ENCODE data around the gene MLEC. TPM values are rescaled to one million over a fixed set of nuclear protein-coding genes. Genes with fewer than 3 reads are reported as not detected.

The MLEC gene
- total RNA-seq, 3 donors from 2014 or later (not counting 1 experiment from before 2014, with no cell fraction given) = 47.4 to 52.8 (median 49.6) TPM

DNA sequence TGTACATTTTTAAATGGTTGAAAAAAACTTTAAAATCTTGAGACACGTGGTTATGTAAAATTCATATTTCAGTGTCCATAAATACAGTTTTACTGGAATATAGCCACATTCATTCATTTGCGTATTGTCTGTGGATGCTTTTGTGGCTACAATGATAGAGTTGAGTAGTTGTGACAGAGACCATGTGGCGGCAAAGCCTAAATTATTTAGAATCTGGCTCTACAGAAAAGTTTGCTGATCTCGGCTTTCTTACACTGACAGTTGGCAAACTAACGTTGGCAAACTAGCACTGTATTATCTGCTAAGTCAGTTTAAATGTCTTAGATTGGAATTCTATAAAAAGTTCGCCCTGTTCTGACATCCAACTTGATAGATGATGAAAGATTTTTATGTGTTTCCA is 25.7 kb downstream of the MLEC start:
- H3K27me3 ChIP-seq (ENCODE audit: control insufficient read depth, insufficient read depth, low read length) = no peaks in the 10 kb centered on the region
- intact Hi-C loops (cut with micrococcal nuclease) = loop anchor here (5.0 kb wide), 1 partner anchor 355 kb away; no protein-coding TSS in a partner anchor
- no peak overlapping the region for H3K4me3 ChIP-seq (ENCODE audit: low read length)
- Mint-ChIP-seq H3K9me3 (no peaks in the 10 kb centered on the region), H3K4me1 (peaks cover 25 to 27% of the 10 kb centered on the region in 2 donors), H3K4me3 (peak overlapping the region; percentile 31), H3K27ac (no peak overlapping the region), H3K27me3 (ENCODE audit: low read depth in 2 of 2) (no peaks in the 10 kb centered on the region), H3K36me3 (no peaks in the 10 kb centered on the region)
- H3K9me3 ChIP-seq (ENCODE audit: control insufficient read depth, insufficient read depth, low read length) = no peaks in the 10 kb centered on the region
- ATAC-seq (no peak), DNase-seq (no peak)
- H3K27ac ChIP-seq (ENCODE audit: low read length) = no peak overlapping the region
- 91% methylated on average over 5 of the region's 6 CpGs for WGBS (ENCODE audit: insufficient coverage)
- H3K4me1 ChIP-seq (ENCODE audit: control insufficient read depth, insufficient read depth, low read length) = peaks cover 22% of the 10 kb centered on the region
- TF ChIP-seq, protein P1, sequence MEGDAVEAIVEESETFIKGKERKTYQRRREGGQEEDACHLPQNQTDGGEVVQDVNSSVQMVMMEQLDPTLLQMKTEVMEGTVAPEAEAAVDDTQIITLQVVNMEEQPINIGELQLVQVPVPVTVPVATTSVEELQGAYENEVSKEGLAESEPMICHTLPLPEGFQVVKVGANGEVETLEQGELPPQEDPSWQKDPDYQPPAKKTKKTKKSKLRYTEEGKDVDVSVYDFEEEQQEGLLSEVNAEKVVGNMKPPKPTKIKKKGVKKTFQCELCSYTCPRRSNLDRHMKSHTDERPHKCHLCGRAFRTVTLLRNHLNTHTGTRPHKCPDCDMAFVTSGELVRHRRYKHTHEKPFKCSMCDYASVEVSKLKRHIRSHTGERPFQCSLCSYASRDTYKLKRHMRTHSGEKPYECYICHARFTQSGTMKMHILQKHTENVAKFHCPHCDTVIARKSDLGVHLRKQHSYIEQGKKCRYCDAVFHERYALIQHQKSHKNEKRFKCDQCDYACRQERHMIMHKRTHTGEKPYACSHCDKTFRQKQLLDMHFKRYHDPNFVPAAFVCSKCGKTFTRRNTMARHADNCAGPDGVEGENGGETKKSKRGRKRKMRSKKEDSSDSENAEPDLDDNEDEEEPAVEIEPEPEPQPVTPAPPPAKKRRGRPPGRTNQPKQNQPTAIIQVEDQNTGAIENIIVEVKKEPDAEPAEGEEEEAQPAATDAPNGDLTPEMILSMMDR (IDR thresholded peaks at IDR 0.05) = no peak
- peaks cover 13% of the 10 kb centered on the region for H3K36me3 ChIP-seq (ENCODE audit: control insufficient read depth, insufficient read depth, low read length)

DNA sequence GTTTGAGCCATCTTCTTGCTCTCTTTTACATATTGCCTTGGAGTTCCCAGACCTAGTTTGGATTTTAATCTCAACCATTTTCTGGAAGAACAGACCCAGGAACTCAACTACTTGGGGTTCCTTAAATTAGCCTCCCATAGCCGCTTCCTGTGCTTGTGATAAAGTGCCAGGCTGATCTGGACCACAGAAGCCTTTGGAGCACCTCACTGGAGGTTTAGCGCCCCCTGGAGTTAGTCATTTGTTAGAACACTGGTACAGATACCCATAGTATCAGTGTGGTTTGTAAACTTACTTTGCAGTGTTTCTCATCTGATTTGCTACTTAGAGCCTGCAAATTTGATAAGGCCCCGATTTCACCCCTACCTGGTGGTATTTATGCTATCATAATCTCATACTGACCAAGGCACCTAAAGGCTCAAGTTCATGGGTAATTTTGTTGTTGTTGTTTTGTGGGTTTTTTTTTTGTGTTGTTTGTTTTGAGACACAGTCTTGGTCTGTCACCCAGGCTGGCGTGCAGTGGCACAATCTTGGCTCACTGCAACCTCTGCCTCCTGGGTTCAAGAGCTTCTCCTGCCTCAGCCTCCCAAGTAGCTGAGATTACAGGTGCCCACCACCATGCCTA is 27.0 kb downstream of the MLEC start:
- Mint-ChIP-seq H3K9me3 (no peaks in the 10 kb centered on the region), H3K27ac (peak overlapping the region in 1 of 2 donors; percentile 50), H3K27me3 (ENCODE audit: low read depth in 2 of 2) (no peaks in the 10 kb centered on the region), H3K36me3 (peaks cover 8% of the 10 kb centered on the region), H3K4me3 (peak overlapping the region; percentile 74), H3K4me1 (peaks cover 25 to 27% of the 10 kb centered on the region in 2 donors)
- intact Hi-C loops (cut with micrococcal nuclease) = loop anchor here (1.0 to 5.0 kb wide), 4 partner anchors 27 to 357 kb away; partner anchors contain the start of gene MLEC
- no peak overlapping the region for H3K27ac ChIP-seq (ENCODE audit: low read length)
- DNase-seq = peak; percentile 36 to 92
- no peaks in the 10 kb centered on the region for H3K27me3 ChIP-seq (ENCODE audit: control insufficient read depth, insufficient read depth, low read length)
- H3K36me3 ChIP-seq (ENCODE audit: control insufficient read depth, insufficient read depth, low read length) = peaks cover 22% of the 10 kb centered on the region
- 24% methylated on average over 4 of the region's 4 CpGs for WGBS (ENCODE audit: insufficient coverage)
- TF ChIP-seq, protein P1 (IDR thresholded peaks at IDR 0.05) = peak; percentile 92
- peaks cover 22% of the 10 kb centered on the region for H3K4me1 ChIP-seq (ENCODE audit: control insufficient read depth, insufficient read depth, low read length)
- H3K4me3 ChIP-seq (ENCODE audit: low read length) = no peak overlapping the region
- peak; percentile 63 to 72 (median 66) for ATAC-seq
- H3K9me3 ChIP-seq (ENCODE audit: control insufficient read depth, insufficient read depth, low read length) = no peaks in the 10 kb centered on the region

DNA sequence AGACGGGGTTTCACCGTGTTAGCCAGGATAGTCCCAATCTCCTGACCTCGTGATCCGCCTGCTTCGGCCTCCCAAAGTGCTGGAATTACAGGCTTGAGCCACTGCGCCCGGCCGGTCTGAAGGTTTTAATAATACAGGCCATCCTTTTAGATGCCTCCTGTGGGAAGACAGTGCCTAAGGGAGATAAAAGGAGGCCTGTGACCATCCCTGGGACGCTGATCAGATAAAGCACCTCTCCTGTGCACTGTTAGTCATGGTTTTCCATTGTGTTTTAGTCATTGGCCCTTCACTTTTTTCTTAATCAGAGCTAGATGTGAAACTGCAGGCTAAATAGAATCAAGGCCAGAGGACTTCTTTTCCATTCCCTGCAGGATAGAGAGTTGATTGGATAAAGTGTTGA is 31.1 kb downstream of the MLEC start:
- H3K9me3 Mint-ChIP-seq = no peaks in the 10 kb centered on the region
- H3K27ac Mint-ChIP-seq = no peak overlapping the region
- no peaks in the 10 kb centered on the region for H3K27me3 Mint-ChIP-seq (ENCODE audit: low read depth in 2 of 2)
- intact Hi-C loops (cut with micrococcal nuclease) = no loop called here
- no peaks in the 10 kb centered on the region for H3K9me3 ChIP-seq (ENCODE audit: control insufficient read depth, insufficient read depth, low read length)
- TF ChIP-seq, protein P1 (IDR thresholded peaks at IDR 0.05) = no peak
- peaks cover 50% of the 10 kb centered on the region for H3K36me3 ChIP-seq (ENCODE audit: control insufficient read depth, insufficient read depth, low read length)
- peaks cover 8% of the 10 kb centered on the region for H3K36me3 Mint-ChIP-seq
- H3K4me3 ChIP-seq (ENCODE audit: low read length) = no peak overlapping the region
- no peak for ATAC-seq
- 93% methylated on average over 9 of the region's 9 CpGs for WGBS (ENCODE audit: insufficient coverage)
- no peak overlapping the region for H3K4me3 Mint-ChIP-seq
- H3K27me3 ChIP-seq (ENCODE audit: control insufficient read depth, insufficient read depth, low read length) = no peaks in the 10 kb centered on the region
- no peak for DNase-seq
- H3K4me1 ChIP-seq (ENCODE audit: control insufficient read depth, insufficient read depth, low read length) = peaks cover 4% of the 10 kb centered on the region
- peaks cover 6% of the 10 kb centered on the region in 2 donors for H3K4me1 Mint-ChIP-seq
- H3K27ac ChIP-seq (ENCODE audit: low read length) = no peak overlapping the region

DNA sequence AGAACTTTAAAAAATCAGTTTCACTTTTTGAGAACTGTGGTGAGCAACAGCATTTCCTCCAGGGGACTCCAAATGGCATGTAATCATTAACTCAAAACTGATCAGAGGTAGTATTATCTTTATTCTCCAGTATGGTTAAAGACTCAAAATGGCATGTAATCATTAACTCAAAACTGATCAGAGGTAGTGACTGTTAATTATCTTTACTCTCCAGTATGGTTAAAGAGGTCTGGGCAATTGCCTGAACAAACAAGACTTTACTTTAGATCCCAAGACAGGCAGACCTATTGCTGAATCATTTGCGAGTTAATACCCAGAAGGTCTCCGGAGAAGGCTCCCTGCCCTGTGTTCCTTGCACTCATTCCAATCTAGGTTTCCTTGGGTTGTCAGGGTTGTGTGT is 32.1 kb downstream of the MLEC start:
- H3K27ac Mint-ChIP-seq = no peak overlapping the region
- DNase-seq (no peak), ATAC-seq (no peak)
- peaks cover under 1% of the 10 kb centered on the region in 2 donors for H3K4me1 Mint-ChIP-seq
- H3K4me3 ChIP-seq (ENCODE audit: low read length) = no peak overlapping the region
- no peaks in the 10 kb centered on the region for H3K4me1 ChIP-seq (ENCODE audit: control insufficient read depth, insufficient read depth, low read length)
- peaks cover 51% of the 10 kb centered on the region for H3K36me3 ChIP-seq (ENCODE audit: control insufficient read depth, insufficient read depth, low read length)
- H3K36me3 Mint-ChIP-seq = peaks cover 8% of the 10 kb centered on the region
- no peaks in the 10 kb centered on the region for H3K9me3 Mint-ChIP-seq
- TF ChIP-seq, protein P1 (IDR thresholded peaks at IDR 0.05) = no peak
- intact Hi-C loops (cut with micrococcal nuclease) = no loop called here
- WGBS (ENCODE audit: insufficient coverage) = 92% methylated on average over 2 of the region's 2 CpGs
- no peak overlapping the region for H3K27ac ChIP-seq (ENCODE audit: low read length)
- no peaks in the 10 kb centered on the region for H3K27me3 Mint-ChIP-seq (ENCODE audit: low read depth in 2 of 2)
- no peaks in the 10 kb centered on the region for H3K27me3 ChIP-seq (ENCODE audit: control insufficient read depth, insufficient read depth, low read length)
- H3K9me3 ChIP-seq (ENCODE audit: control insufficient read depth, insufficient read depth, low read length) = no peaks in the 10 kb centered on the region
- H3K4me3 Mint-ChIP-seq = no peak overlapping the region

Data from natural killer cell (primary cell).